Epithelial cell of esophagus (primary cell): Measurements from ENCODE around the gene RRP15.
"Not testable (repeated sequence)": the region's sequence is repeated elsewhere in the genome, so short reads cannot be mapped to it uniquely, and the experiment has no call there.

Experiments
- DNase-seq: peaks from one replicate; pipeline ENCODE4 v3.0.0; 2010; ENCODE audit warnings: low read depth
- H3K4me3 ChIP-seq: 2 replicates; pipeline ENCODE4 v1.5.1; 2011; ENCODE audit warnings: mild to moderate bottlenecking, low read length, control low read depth
- CTCF ChIP-seq: IDR thresholded peaks from 2 replicates; pipeline ENCODE4 v1.5.1; 2011; ENCODE audit warnings: low read depth, mild to moderate bottlenecking, low read length, control low read depth, inconsistent platforms; ENCODE audit not compliant: insufficient read depth; ENCODE audit errors: missing control alignments

Gene RRP15

GRCh38 chr1:218315638-218316037 lies 30.5 kb downstream of the RRP15 start:
- TF ChIP-seq CTCF, result no peak
- DNase-seq, result no peak
- no peak overlapping the region for H3K4me3 ChIP-seq

- H3K4me3 ChIP-seq, result no peak overlapping the region
- no peak for TF ChIP-seq CTCF
- peak; percentile 6 for DNase-seq
These were observed 32.0 kb downstream of the RRP15 start for GRCh38 chr1:218317061-218317460.

GRCh38 chr1:218320182-218320581 lies 35.1 kb downstream of the RRP15 start:
- not testable (repeated sequence) for H3K4me3 ChIP-seq, DNase-seq

GRCh38 chr1:218322762-218323161 lies 37.7 kb downstream of the RRP15 start:
- no peak overlapping the region for H3K4me3 ChIP-seq
- DNase-seq, result no peak
- no peak for TF ChIP-seq CTCF

GRCh38 chr1:218323568-218324225 lies 38.6 kb downstream of the RRP15 start:
- no peak for TF ChIP-seq CTCF
- no peak overlapping the region for H3K4me3 ChIP-seq
- DNase-seq, result no peak

- H3K4me3 ChIP-seq, result no peak overlapping the region
- no peak for DNase-seq
- no peak for TF ChIP-seq CTCF
These were observed 39.1 kb downstream of the RRP15 start for GRCh38 chr1:218324226-218324580.

- TF ChIP-seq CTCF, result no peak
These were observed 43.7 kb downstream of the RRP15 start for GRCh38 chr1:218328769-218329168.

GRCh38 chr1:218330043-218330623 lies 45.0 kb downstream of the RRP15 start:
- H3K4me3 ChIP-seq, result no peak overlapping the region
- DNase-seq, result peak; percentile 57
- peak; percentile 23 for TF ChIP-seq CTCF

More at GRCh38 chr1:218328769-218329168, 43.7 kb downstream of the RRP15 start:
- no peak for DNase-seq
- no peak overlapping the region for H3K4me3 ChIP-seq
